Esophagus muscularis mucosa (tissue), 4 donors: ENCODE results near the gene TMEM150C. TPM values are rescaled to one million over a fixed set of nuclear protein-coding genes. Genes with fewer than 3 reads are reported as not detected.

Experiments used
- DNase-seq: peaks from one replicate; pipeline ENCODE4 v3.0.0-alpha.2; 2017; ENCODE audit errors: extremely low spot score
- H3K27ac ChIP-seq, 4 donors: fragments of 200-600 bp; sonication (generic); replicated peaks in 1 of 4; 1 replicate in 3 of 4; 2 replicates in 1 of 4; pipeline ENCODE4 v1.5.1; 2016 to 2019; ENCODE audit warnings: mild to moderate bottlenecking in 1 of 4
- H3K27me3 ChIP-seq, 4 donors: fragments of 200-600 bp; sonication (generic); one replicate each; pipeline versions ENCODE4 v1.5.1 to v1.6.0; 2016 to 2019
- H3K36me3 ChIP-seq, 4 donors: fragments of 200-600 bp; sonication (generic); one replicate each; pipeline ENCODE4 v1.5.1; 2016 to 2019
- H3K4me1 ChIP-seq, 4 donors: fragments of 200-600 bp; sonication (generic); one replicate each; pipeline ENCODE4 v1.5.1; 2016 to 2019
- H3K4me3 ChIP-seq, 4 donors: fragments of 200-600 bp; sonication (generic); 1 replicate in 2 of 4; 2 replicates in 2 of 4; pipeline ENCODE4 v1.5.1; 2016 to 2019; ENCODE audit warnings: mild to moderate bottlenecking in 4 of 4, moderate library complexity in 1 of 4
- H3K9me3 ChIP-seq, 4 donors: fragments of 200-600 bp; sonication (generic); 1 replicate in 3 of 4; 2 replicates in 1 of 4; pipeline ENCODE4 v1.5.1; 2016 to 2019
- CTCF ChIP-seq, 3 experiments: fragments of 200-600 bp in 2 of 3; fragments of 450-650 bp in 1 of 3; sonication (generic) in 2 of 3; IDR thresholded peaks; one replicate each; pipeline ENCODE4 v1.5.1; 2017 to 2019; ENCODE audit warnings: antibody characterized with exemption in 3 of 3, mild to moderate bottlenecking in 2 of 3, moderate library complexity in 1 of 3
- EP300 ChIP-seq: sonication (generic); formaldehyde crosslinking; IDR thresholded peaks from one replicate; pipeline ENCODE4 v1.6.1; 2017; ENCODE audit warnings: antibody characterized with exemption
- POLR2A ChIP-seq: fragments of 450-650 bp; IDR thresholded peaks from one replicate; pipeline ENCODE4 v1.6.1; 2017; ENCODE audit warnings: antibody characterized with exemption, moderate library complexity, mild to moderate bottlenecking, low read depth
- POLR2AphosphoS5 ChIP-seq, 2 donors: sonication (generic); formaldehyde crosslinking; IDR thresholded peaks; one replicate each; pipeline ENCODE4 v1.6.1; 2017; ENCODE audit warnings: antibody characterized with exemption in 2 of 2
- WGBS: methylation state at CpG from one replicate; pipeline ENCODE4 v1.1.5; 2018; 5-methylcytosine and 5-hydroxymethylcytosine counted together
- intact Hi-C: fragments of 100-400 bp; cut with DNase I; formaldehyde crosslinking; loops from one replicate; pipeline ENCODE4 v1.15.1; 2023
- total RNA-seq, 4 donors: library from RNA; depleted of rRNA; stranded (reverse); fragments of >200 nt; gene quantifications; one replicate each; pipeline versions ENCODE4 v1.1.0 to v1.2.1, GENCODE V29; 2016

TMEM150C gene
- total RNA-seq, 4 donors from 2014 or later, result 3.3 to 8.3 (median 5.6) TPM

GRCh38 chr4:82489987-82490386, 71.8 kb downstream of the TMEM150C start:
- no peaks in the 10 kb centered on the region for H3K9me3 ChIP-seq
- 42% methylated on average over 8 of the region's 8 CpGs for WGBS
- TF ChIP-seq EP300 (no peak), POLR2AphosphoS5 (IDR thresholded peaks at IDR 0.05) (no peak), CTCF (IDR thresholded peaks at IDR 0.05) (no peak), POLR2A (no peak)
- no peak overlapping the region for H3K4me3 ChIP-seq
- peaks cover 0 to 21% (median 0%) of the 10 kb centered on the region in 4 donors for H3K36me3 ChIP-seq
- H3K4me1 ChIP-seq, result no peaks in the 10 kb centered on the region
- intact Hi-C loops, result no loop called here
- H3K27me3 ChIP-seq, result no peaks in the 10 kb centered on the region
- no peak overlapping the region for H3K27ac ChIP-seq
- peak; percentile 39 for DNase-seq

- Histone ChIP-seq H3K9me3 (no peaks in the 10 kb centered on the region), H3K27me3 (no peaks in the 10 kb centered on the region), H3K4me3 (no peak overlapping the region), H3K4me1 (no peaks in the 10 kb centered on the region), H3K36me3 (peaks cover 0 to 15% (median 0%) of the 10 kb centered on the region in 4 donors), H3K27ac (no peak overlapping the region)
- 100% methylated on average over 1 of the region's 1 CpG for WGBS
- TF ChIP-seq POLR2AphosphoS5 (IDR thresholded peaks at IDR 0.05) (no peak), POLR2A (no peak), CTCF (IDR thresholded peaks at IDR 0.05) (no peak), EP300 (no peak)
- intact Hi-C loops, result no loop called here
- DNase-seq, result peak; percentile 29
Observed at GRCh38 chr4:82489076-82489475, 72.7 kb downstream of the TMEM150C start.

- no peaks in the 10 kb centered on the region for H3K4me1 ChIP-seq
- peaks cover 0 to 9% (median 0%) of the 10 kb centered on the region in 4 donors for H3K36me3 ChIP-seq
- no peak overlapping the region for H3K27ac ChIP-seq
- peak; percentile 85 for DNase-seq
- no peak overlapping the region for H3K4me3 ChIP-seq
- 74% methylated on average over 14 of the region's 14 CpGs for WGBS
- no peaks in the 10 kb centered on the region for H3K27me3 ChIP-seq
- TF ChIP-seq POLR2AphosphoS5 (IDR thresholded peaks at IDR 0.05) (no peak), EP300 (no peak), CTCF (IDR thresholded peaks at IDR 0.05) (no peak), POLR2A (no peak)
- intact Hi-C loops, result no loop called here
- H3K9me3 ChIP-seq, result no peaks in the 10 kb centered on the region
Observed at GRCh38 chr4:82484996-82485783, 76.6 kb downstream of the TMEM150C start.

- Histone ChIP-seq H3K36me3 (no peaks in the 10 kb centered on the region), H3K4me1 (no peaks in the 10 kb centered on the region), H3K9me3 (no peaks in the 10 kb centered on the region), H3K27me3 (no peaks in the 10 kb centered on the region), H3K27ac (no peak overlapping the region), H3K4me3 (no peak overlapping the region)
- 90% methylated on average over 6 of the region's 6 CpGs for WGBS
- intact Hi-C loops, result no loop called here
- no peak for TF ChIP-seq POLR2AphosphoS5 (IDR thresholded peaks at IDR 0.05)
- no peak for TF ChIP-seq EP300
- TF ChIP-seq CTCF (IDR thresholded peaks at IDR 0.05), result no peak
- TF ChIP-seq POLR2A, result no peak
- peak; percentile 55 for DNase-seq
Observed at GRCh38 chr4:82482387-82482786, 79.4 kb downstream of the TMEM150C start.

GRCh38 chr4:82481506-82481840, 80.3 kb downstream of the TMEM150C start:
- peak; percentile 21 for DNase-seq
- H3K4me1 ChIP-seq, result no peaks in the 10 kb centered on the region
- H3K27ac ChIP-seq, result no peak overlapping the region
- no peaks in the 10 kb centered on the region for H3K36me3 ChIP-seq
- intact Hi-C loops, result no loop called here
- no peak overlapping the region for H3K4me3 ChIP-seq
- H3K27me3 ChIP-seq, result no peaks in the 10 kb centered on the region
- WGBS, result 78% methylated on average over 6 of the region's 6 CpGs
- TF ChIP-seq EP300, result no peak
- no peak for TF ChIP-seq CTCF (IDR thresholded peaks at IDR 0.05)
- no peak for TF ChIP-seq POLR2A
- no peak for TF ChIP-seq POLR2AphosphoS5 (IDR thresholded peaks at IDR 0.05)
- no peaks in the 10 kb centered on the region for H3K9me3 ChIP-seq
